Measurements from ENCODE around the gene SLC12A5.

DNA sequence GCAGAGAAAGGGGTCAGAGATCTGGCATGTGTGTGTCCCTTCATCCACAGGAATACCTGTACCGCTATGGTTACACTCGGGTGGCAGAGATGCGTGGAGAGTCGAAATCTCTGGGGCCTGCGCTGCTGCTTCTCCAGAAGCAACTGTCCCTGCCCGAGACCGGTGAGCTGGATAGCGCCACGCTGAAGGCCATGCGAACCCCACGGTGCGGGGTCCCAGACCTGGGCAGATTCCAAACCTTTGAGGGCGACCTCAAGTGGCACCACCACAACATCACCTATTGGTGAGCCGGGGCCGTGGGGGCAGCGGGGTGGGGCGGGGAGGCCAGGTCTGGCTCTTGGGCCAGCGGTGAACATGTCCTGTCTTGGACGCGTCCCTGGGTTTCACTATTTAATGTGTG, 19.2 kb upstream of the SLC12A5 start:
- TF ChIP-seq, protein P1, sequence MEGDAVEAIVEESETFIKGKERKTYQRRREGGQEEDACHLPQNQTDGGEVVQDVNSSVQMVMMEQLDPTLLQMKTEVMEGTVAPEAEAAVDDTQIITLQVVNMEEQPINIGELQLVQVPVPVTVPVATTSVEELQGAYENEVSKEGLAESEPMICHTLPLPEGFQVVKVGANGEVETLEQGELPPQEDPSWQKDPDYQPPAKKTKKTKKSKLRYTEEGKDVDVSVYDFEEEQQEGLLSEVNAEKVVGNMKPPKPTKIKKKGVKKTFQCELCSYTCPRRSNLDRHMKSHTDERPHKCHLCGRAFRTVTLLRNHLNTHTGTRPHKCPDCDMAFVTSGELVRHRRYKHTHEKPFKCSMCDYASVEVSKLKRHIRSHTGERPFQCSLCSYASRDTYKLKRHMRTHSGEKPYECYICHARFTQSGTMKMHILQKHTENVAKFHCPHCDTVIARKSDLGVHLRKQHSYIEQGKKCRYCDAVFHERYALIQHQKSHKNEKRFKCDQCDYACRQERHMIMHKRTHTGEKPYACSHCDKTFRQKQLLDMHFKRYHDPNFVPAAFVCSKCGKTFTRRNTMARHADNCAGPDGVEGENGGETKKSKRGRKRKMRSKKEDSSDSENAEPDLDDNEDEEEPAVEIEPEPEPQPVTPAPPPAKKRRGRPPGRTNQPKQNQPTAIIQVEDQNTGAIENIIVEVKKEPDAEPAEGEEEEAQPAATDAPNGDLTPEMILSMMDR (IDR thresholded peaks at IDR 0.05) = no peak
- no peak for TF ChIP-seq POLR2A (IDR thresholded peaks at IDR 0.05)

All from transverse colon (tissue), 3 donors.